Right lobe of liver (tissue), 6 donors: ENCODE data around the gene FCN3. TPM values are rescaled to one million over a fixed set of nuclear protein-coding genes. Genes with fewer than 3 reads are reported as not detected.

Experiments
- ATAC-seq, 4 donors: fragments of 200-7000 bp; cut with Tn5 transposase; one replicate each; pipeline ENCODE4 v1.9.1; 2020; ENCODE audit warnings: mild to moderate bottlenecking in 4 of 4, moderate library complexity in 4 of 4
- DNase-seq, 3 donors: peaks; one replicate each; pipeline ENCODE4 v3.0.0-alpha.2; 2020
- H3K27ac ChIP-seq, 3 donors: fragments of 200-600 bp; one replicate each; pipeline ENCODE4 v1.8.0; 2022
- H3K27me3 ChIP-seq, 2 donors: fragments of 200-600 bp; one replicate each; pipeline ENCODE4 v1.8.0; 2022
- H3K36me3 ChIP-seq, 4 donors: fragments of 200-600 bp; sonication (generic) in 1 of 4; one replicate each; pipeline versions ENCODE4 v1.5.1 to v1.8.0; 2017 to 2022; ENCODE audit warnings: control low read depth in 1 of 4
- H3K4me1 ChIP-seq, 4 donors: fragments of 200-600 bp; sonication (generic) in 1 of 4; one replicate each; pipeline versions ENCODE4 v1.5.1 to v1.8.0; 2017 to 2022; ENCODE audit warnings: control low read depth in 1 of 4
- H3K4me3 ChIP-seq, 3 donors: fragments of 200-600 bp; one replicate each; pipeline ENCODE4 v1.8.0; 2022
- H3K9me3 ChIP-seq, 4 donors: fragments of 200-600 bp; sonication (generic) in 1 of 4; one replicate each; pipeline versions ENCODE4 v1.5.1 to v1.8.0; 2017 to 2022; ENCODE audit warnings: control low read depth in 1 of 4
- POLR2A ChIP-seq: fragments of 450-650 bp; IDR thresholded peaks from one replicate; pipeline ENCODE4 v1.6.1; 2017; ENCODE audit warnings: antibody characterized with exemption, mild to moderate bottlenecking
- WGBS: methylation state at CpG from one replicate; pipeline ENCODE4 v1.1.6; 2018; ENCODE audit warnings: low coverage, low lambda C conversion rate; ENCODE audit not compliant: insufficient coverage; ENCODE audit errors: missing lambda C conversion rate; 5-methylcytosine and 5-hydroxymethylcytosine counted together
- intact Hi-C, 2 donors: fragments of 100-400 bp; cut with DNase I; formaldehyde crosslinking; loops; one replicate each; pipeline versions ENCODE4 v1.11.2 to v1.14.1; 2022
- total RNA-seq, 6 experiments: library from RNA; depleted of rRNA in 2 of 6; stranded (reverse); fragments of >200 nt in 2 of 6; fragmentation: NEBNext Ultra II Directional in 3 of 6; extraction: Animal tissue kit (Norgen Biotek cat#: 25700) in 3 of 6; gene quantifications; one replicate each; pipeline versions ENCODE4 v1.1.0 to v1.2.4, GENCODE V29; 2016 to 2023
- TF ChIP-seq, protein P1 (sequence below), 4 donors: fragments of 200-600 bp in 3 of 4; fragments of 450-650 bp in 1 of 4; IDR thresholded peaks; one replicate each; pipeline versions ENCODE4 v1.5.1 to v1.8.0; 2016 to 2022; ENCODE audit warnings: antibody characterized with exemption in 4 of 4, mild to moderate bottlenecking in 2 of 4
- donor health status: DM: no; HTN: yes; CAD: no.
- donor health status: DM: no; HTN: no; CAD: no.
- donor health status: DM: no; HTN: no; CAD: no.
- donor health status: DM: no; HTN: yes; CAD: no.
- donor health status: DM: no; HTN: yes; CAD: no.

Gene FCN3
- total RNA-seq, 6 experiments from 2014 or later: 81.6 to 213 (median 111) TPM

DNA sequence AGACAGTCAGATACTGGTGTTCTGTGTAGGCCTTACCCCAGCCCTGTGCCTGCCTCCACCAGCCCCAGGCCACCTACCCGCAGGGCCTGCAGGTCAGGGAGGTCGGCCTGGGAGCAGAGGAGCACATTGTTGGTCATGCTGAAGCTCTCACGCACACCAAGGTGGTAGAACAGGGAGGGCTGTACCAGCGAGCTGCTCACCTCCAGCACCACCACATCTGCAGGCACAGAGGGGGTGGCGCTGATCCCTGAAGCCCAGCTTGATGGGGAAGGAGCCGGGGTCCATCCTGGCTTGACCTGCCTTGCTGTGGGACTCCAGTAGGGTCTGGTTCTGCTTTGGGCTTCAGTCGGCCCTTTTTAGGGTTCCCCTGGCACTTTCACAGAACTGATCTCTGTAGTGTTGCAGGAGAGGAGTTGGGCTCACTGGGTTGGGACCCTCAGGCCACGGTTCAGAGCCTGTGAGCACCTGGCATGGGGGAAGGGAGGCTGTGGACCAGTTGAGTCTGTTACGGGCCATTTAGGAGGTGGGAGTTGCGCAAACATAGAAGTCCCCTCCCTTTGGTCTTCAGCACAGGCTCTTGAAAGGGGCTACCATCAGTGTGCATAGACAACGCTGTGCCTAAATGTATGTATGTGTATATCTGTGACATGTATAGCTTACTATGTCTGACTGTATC is 9.8 kb downstream of the FCN3 start:
- no peak for DNase-seq
- 0% methylated on average over 1 of the region's 11 CpGs for WGBS
- intact Hi-C loops: no loop called here
- no peaks in the 10 kb centered on the region for H3K27me3 ChIP-seq
- no peak for ATAC-seq
- TF ChIP-seq, protein P1, sequence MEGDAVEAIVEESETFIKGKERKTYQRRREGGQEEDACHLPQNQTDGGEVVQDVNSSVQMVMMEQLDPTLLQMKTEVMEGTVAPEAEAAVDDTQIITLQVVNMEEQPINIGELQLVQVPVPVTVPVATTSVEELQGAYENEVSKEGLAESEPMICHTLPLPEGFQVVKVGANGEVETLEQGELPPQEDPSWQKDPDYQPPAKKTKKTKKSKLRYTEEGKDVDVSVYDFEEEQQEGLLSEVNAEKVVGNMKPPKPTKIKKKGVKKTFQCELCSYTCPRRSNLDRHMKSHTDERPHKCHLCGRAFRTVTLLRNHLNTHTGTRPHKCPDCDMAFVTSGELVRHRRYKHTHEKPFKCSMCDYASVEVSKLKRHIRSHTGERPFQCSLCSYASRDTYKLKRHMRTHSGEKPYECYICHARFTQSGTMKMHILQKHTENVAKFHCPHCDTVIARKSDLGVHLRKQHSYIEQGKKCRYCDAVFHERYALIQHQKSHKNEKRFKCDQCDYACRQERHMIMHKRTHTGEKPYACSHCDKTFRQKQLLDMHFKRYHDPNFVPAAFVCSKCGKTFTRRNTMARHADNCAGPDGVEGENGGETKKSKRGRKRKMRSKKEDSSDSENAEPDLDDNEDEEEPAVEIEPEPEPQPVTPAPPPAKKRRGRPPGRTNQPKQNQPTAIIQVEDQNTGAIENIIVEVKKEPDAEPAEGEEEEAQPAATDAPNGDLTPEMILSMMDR (IDR thresholded peaks at IDR 0.05): no peak
- peaks cover 0 to 2% (median 0%) of the 10 kb centered on the region in 4 donors for H3K36me3 ChIP-seq
- peaks cover 0 to 22% (median 0%) of the 10 kb centered on the region in 4 donors for H3K4me1 ChIP-seq
- peak overlapping the region in 2 of 3 donors; percentile 7 to 74 for H3K4me3 ChIP-seq
- no peak overlapping the region for H3K27ac ChIP-seq
- no peaks in the 10 kb centered on the region for H3K9me3 ChIP-seq

DNA sequence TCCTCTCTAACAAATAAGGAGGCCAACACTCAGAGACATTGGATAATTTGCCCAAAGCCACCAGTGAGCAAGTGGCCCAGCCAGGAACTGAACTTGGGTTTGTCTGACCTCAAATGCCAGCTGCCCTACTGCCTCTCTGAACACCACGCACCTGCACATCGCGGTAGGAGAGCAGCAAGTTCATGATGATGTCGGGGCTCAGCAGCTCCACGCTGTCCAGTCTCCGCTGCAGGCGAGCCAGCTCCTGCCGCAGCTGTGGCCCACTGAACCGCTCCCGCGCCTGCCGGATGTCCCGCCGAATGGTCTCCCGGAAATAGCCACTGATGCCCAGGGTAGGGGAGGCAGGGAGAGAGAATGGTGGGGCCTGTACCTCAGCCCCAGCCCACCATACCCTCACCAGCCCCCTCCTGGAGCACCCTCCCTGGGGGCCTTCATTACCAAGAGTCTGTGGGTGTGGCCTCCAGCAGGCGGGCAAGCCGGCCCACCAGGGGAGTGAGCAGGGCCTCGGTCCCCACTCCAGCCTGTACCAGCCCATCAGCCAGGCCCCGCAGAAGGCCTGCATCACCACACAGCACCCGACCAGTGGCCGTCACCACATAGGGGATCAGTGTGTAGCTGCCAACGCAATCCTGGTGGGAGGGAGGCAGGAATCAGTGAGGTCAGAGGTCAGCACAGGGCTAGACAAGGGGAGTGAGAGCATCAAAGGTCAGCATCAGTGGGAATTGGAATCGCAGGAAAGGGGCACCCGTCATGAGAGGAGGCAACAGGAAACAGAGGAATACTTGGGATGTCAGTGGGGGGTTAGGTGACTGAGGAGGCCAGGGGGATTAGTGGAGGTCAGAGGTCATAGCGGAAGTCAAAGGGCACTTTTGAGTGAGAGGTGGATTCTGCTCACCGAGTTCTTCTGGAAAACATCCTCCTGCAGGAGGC is 10.6 kb downstream of the FCN3 start:
- 86% methylated on average over 6 of the region's 26 CpGs for WGBS
- Histone ChIP-seq H3K4me1 (peaks cover 0 to 22% (median 0%) of the 10 kb centered on the region in 4 donors), H3K27me3 (no peaks in the 10 kb centered on the region), H3K36me3 (peaks cover 0 to 2% (median 0%) of the 10 kb centered on the region in 4 donors), H3K4me3 (no peak overlapping the region), H3K27ac (no peak overlapping the region), H3K9me3 (no peaks in the 10 kb centered on the region)
- TF ChIP-seq POLR2A: no peak
- TF ChIP-seq, protein P1 (IDR thresholded peaks at IDR 0.05): no peak
- DNase-seq (no peak), ATAC-seq (no peak)
- intact Hi-C loops: no loop called here

DNA sequence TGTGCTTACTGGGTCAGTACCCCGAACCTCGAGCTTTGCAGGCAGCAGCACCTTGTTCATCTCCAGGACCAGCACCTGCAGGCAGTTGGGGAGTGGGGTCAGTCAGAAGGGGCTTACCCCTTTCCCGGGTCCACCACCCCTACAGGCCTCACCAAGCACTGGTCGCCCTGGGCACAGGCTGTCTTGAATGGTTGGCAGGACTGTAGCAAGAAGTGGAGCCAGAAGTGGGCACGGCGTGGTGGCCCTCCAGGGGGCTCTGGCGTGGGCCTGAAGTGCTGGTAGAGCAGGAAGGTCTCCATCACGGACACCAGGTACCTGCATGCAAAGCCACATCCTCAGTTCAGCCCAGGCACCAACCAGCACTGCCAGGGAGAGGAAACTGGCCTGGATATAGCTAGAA is 13.1 kb downstream of the FCN3 start:
- intact Hi-C loops: no loop called here
- no peak for TF ChIP-seq POLR2A
- TF ChIP-seq, protein P1 (IDR thresholded peaks at IDR 0.05): no peak
- no peak for DNase-seq
- no CpG with 5 or more reads among the region's 8 CpGs for WGBS
- Histone ChIP-seq H3K27me3 (no peaks in the 10 kb centered on the region), H3K4me1 (peaks cover 0 to 20% (median 4%) of the 10 kb centered on the region in 4 donors), H3K4me3 (no peak overlapping the region), H3K9me3 (no peaks in the 10 kb centered on the region), H3K27ac (no peak overlapping the region), H3K36me3 (peaks cover 0 to 2% (median 0%) of the 10 kb centered on the region in 4 donors)
- ATAC-seq: no peak

DNA sequence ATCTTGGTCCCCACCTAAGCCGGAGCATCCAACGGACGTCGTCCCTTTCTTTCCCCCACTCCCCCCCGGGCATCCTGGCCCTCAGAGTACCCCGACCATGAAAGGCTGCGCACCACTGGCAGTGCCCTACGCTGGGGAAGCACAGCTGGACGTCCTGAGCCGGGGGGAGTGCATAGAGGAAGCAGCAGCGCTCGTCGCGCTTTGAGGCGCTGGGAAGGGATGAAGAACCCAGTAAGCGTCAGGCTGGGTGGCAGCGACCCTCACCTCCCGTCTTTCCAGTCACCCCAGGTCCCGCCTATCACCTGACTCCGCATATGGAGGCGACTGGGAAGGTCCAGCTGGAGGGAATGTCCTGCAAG is 13.6 kb downstream of the FCN3 start:
- Histone ChIP-seq H3K27ac (no peak overlapping the region), H3K36me3 (peaks cover 0 to 2% (median 0%) of the 10 kb centered on the region in 4 donors), H3K27me3 (no peaks in the 10 kb centered on the region), H3K4me1 (peaks cover 0 to 18% (median 4%) of the 10 kb centered on the region in 4 donors), H3K4me3 (no peak overlapping the region), H3K9me3 (no peaks in the 10 kb centered on the region)
- TF ChIP-seq POLR2A: no peak
- TF ChIP-seq, protein P1 (IDR thresholded peaks at IDR 0.05): no peak
- intact Hi-C loops: no loop called here
- no peak for ATAC-seq
- no peak for DNase-seq
- 89% methylated on average over 13 of the region's 21 CpGs for WGBS
